ENCODE results near the gene GIT2. TPM values are rescaled to one million over a fixed set of nuclear protein-coding genes. Genes with fewer than 3 reads are reported as not detected.

The GIT2 gene
- total RNA-seq, 1 donor from 2014 or later: 50.5 TPM

DNA sequence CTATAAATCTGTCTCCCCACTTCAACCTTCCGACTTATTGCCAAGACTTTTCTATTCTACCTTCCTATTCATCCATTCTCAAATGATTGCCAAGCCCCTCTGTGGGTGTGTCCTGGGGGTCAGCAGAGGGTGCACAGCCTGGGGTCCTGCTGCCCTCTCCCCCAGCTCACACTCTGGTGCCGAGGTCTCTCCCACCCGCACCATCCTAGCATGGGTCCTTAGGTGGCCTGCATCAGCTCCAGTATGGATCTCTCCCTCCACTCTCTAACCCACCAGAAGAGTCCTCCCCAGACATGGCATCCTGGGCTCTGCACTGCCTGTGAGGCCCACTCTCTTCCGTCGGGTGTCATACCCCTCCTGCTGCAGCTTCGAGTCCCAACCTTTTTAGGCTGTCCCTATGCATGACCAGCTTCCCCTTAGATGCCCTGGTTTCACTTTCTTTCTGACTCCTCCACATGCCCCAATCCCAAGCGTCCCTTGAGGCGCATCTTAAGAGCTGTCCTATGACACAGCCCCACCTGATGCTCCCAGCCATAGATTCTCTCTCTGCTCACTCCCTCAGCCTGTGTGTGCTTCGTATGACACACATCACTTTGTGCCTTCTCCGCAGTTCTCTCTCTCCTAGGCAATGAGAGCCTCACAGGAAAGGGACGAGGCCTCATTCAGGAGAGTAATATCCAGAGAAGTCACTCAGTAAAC is 43.9 kb downstream of the GIT2 start:
- peaks cover 68% of the 10 kb centered on the region for H3K4me1 ChIP-seq
- no peak for DNase-seq
- no peaks in the 10 kb centered on the region for H3K9me3 ChIP-seq (replicated peaks)
- TF ChIP-seq, protein P1, sequence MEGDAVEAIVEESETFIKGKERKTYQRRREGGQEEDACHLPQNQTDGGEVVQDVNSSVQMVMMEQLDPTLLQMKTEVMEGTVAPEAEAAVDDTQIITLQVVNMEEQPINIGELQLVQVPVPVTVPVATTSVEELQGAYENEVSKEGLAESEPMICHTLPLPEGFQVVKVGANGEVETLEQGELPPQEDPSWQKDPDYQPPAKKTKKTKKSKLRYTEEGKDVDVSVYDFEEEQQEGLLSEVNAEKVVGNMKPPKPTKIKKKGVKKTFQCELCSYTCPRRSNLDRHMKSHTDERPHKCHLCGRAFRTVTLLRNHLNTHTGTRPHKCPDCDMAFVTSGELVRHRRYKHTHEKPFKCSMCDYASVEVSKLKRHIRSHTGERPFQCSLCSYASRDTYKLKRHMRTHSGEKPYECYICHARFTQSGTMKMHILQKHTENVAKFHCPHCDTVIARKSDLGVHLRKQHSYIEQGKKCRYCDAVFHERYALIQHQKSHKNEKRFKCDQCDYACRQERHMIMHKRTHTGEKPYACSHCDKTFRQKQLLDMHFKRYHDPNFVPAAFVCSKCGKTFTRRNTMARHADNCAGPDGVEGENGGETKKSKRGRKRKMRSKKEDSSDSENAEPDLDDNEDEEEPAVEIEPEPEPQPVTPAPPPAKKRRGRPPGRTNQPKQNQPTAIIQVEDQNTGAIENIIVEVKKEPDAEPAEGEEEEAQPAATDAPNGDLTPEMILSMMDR (IDR thresholded peaks at IDR 0.05; ENCODE audit: borderline replicate concordance): no peak
- H3K27ac ChIP-seq (replicated peaks): peak overlapping the region; percentile 86
- H3K36me3 ChIP-seq: peaks cover 78% of the 10 kb centered on the region
- no peaks in the 10 kb centered on the region for H3K27me3 ChIP-seq (ENCODE audit: low read depth)
- no peak overlapping the region for H3K4me3 ChIP-seq
- intact Hi-C loops (cut with micrococcal nuclease): no loop called here

DNA sequence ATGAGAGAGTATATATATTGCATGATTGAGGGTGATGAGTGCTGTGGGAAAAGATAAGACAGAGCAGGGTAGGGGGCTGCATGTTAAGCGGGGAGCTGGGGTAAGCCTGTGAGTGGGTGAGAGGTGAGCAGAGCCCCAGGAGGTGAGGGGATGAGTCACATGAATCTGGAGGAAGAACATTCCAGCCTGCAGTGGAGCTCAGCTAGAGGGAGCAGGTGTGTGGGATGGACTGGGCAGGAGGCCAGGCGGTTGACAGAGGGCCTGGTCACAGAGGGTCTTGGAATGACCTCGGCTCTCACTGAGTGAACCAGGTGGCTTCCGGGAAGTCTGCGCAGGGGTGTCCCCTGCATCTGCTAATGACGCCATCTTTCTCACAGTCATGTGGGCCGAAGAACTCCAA is 44.4 kb downstream of the GIT2 start:
- Histone ChIP-seq H3K27me3 (ENCODE audit: low read depth) (no peaks in the 10 kb centered on the region), H3K36me3 (peaks cover 75% of the 10 kb centered on the region), H3K9me3 (replicated peaks) (no peaks in the 10 kb centered on the region), H3K4me3 (no peak overlapping the region), H3K27ac (replicated peaks) (peak overlapping the region; percentile 86), H3K4me1 (peaks cover 73% of the 10 kb centered on the region)
- DNase-seq: peak; percentile 60
- intact Hi-C loops (cut with micrococcal nuclease): no loop called here
- TF ChIP-seq, protein P1 (IDR thresholded peaks at IDR 0.05; ENCODE audit: borderline replicate concordance): no peak

DNA sequence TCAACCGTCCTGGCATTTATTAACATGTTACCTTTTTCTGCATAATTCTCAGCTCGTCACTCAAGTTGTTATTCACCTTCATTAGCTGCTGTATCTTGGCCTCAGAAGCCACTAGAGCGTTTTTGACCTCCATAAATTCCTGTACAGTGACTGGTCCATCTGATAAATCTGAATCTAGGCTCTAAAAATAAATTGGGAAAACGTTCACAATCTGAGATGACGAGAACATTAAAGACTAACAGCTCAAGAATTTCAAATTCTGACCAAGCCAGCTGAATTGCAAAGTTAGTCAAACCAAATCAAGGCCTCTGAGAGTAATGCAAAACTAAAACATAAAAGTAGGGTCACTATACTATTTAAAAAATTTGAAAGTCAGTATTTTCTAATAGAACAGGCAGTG is 45.0 kb downstream of the GIT2 start:
- Histone ChIP-seq H3K9me3 (replicated peaks) (no peaks in the 10 kb centered on the region), H3K4me3 (no peak overlapping the region), H3K27me3 (ENCODE audit: low read depth) (no peaks in the 10 kb centered on the region), H3K27ac (replicated peaks) (peak overlapping the region; percentile 86), H3K36me3 (peaks cover 71% of the 10 kb centered on the region), H3K4me1 (peaks cover 79% of the 10 kb centered on the region)
- TF ChIP-seq, protein P1 (IDR thresholded peaks at IDR 0.05; ENCODE audit: borderline replicate concordance): no peak
- intact Hi-C loops (cut with micrococcal nuclease): no loop called here
- no peak for DNase-seq

DNA sequence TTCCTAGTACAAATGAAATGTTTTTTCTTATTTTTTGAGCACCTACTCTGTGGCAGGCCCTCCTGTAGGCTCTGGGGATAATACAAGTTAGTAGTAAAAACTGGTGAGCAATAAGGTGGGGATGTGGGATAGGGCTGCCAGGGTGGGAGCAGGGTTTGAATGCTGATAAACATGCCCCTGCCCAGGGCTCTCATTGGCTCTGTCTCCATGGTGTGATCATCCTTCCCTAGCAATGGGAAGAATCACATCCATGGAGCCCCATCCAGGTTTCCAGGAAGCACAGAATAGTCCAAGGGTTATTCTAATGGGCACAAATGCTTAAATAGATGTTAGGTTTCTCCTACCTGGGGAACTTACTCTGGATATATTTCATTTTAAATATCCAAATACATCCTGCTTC is 45.5 kb downstream of the GIT2 start:
- no peak for DNase-seq
- Histone ChIP-seq H3K4me3 (no peak overlapping the region), H3K36me3 (peaks cover 66% of the 10 kb centered on the region), H3K27me3 (ENCODE audit: low read depth) (no peaks in the 10 kb centered on the region), H3K9me3 (replicated peaks) (no peaks in the 10 kb centered on the region), H3K27ac (replicated peaks) (peak overlapping the region; percentile 86), H3K4me1 (peaks cover 85% of the 10 kb centered on the region)
- TF ChIP-seq, protein P1 (IDR thresholded peaks at IDR 0.05; ENCODE audit: borderline replicate concordance): no peak
- intact Hi-C loops (cut with micrococcal nuclease): no loop called here

DNA sequence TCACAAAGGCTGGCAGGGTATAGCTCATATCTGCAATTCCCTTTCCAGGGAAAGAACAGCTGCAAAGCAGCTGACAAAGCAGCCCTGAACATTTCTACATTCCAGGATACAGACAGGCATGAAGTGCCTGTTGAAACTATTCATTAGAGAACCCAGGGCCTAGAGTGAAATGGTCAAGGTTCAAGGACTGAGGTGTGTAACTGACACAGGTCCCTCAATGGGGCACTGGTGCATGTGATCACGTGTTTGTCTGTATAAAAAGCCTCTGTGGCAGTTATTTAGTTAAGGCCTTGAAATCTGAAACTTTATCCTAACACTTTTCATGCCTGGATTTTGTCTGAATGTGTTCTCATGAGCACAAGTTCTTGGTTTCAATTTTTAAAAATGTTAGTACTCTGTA is 47.1 kb downstream of the GIT2 start:
- intact Hi-C loops (cut with micrococcal nuclease): no loop called here
- Histone ChIP-seq H3K27me3 (ENCODE audit: low read depth) (no peaks in the 10 kb centered on the region), H3K36me3 (peaks cover 50% of the 10 kb centered on the region), H3K4me3 (no peak overlapping the region), H3K9me3 (replicated peaks) (no peaks in the 10 kb centered on the region), H3K27ac (replicated peaks) (peak overlapping the region; percentile 86), H3K4me1 (peaks cover 99% of the 10 kb centered on the region)
- no peak for DNase-seq
- TF ChIP-seq, protein P1 (IDR thresholded peaks at IDR 0.05; ENCODE audit: borderline replicate concordance): no peak
